H1 (cell line): ENCODE measurements around the gene SLC16A11. TPM values are rescaled to one million over a fixed set of nuclear protein-coding genes. Genes with fewer than 3 reads are reported as not detected.

Experiments
- ATF2 ChIP-seq: IDR thresholded peaks from 2 replicates; pipeline ENCODE4 v1.6.1; 2012; ENCODE audit warnings: low read length, inconsistent platforms
- BACH1 ChIP-seq: IDR thresholded peaks from 2 replicates; pipeline ENCODE4 v1.6.1; 2012; ENCODE audit warnings: low read length, improper control_type of control experiment
- CHD2 ChIP-seq: IDR thresholded peaks from 2 replicates; pipeline ENCODE4 v1.6.1; 2012; ENCODE audit warnings: low read length, improper control_type of control experiment
- CREB1 ChIP-seq: IDR thresholded peaks from 2 replicates; pipeline ENCODE4 v1.6.1; 2012; ENCODE audit warnings: inconsistent platforms
- FOSL1 ChIP-seq: IDR thresholded peaks from 2 replicates; pipeline ENCODE4 v1.6.1; 2011; ENCODE audit warnings: mild to moderate bottlenecking, low read depth, low read length, moderate library complexity; ENCODE audit not compliant: insufficient read depth
- GABPA ChIP-seq: IDR thresholded peaks from 2 replicates; pipeline ENCODE4 v1.6.1; 2011; ENCODE audit warnings: mild to moderate bottlenecking, low read length, moderate library complexity, borderline replicate concordance; ENCODE audit not compliant: insufficient read depth
- GTF2F1 ChIP-seq: IDR thresholded peaks from 2 replicates; pipeline ENCODE4 v1.6.1; 2012; ENCODE audit warnings: low read depth, low read length, improper control_type of control experiment, borderline replicate concordance
- JUN ChIP-seq: IDR thresholded peaks from 2 replicates; pipeline ENCODE4 v1.6.1; 2011; ENCODE audit warnings: low read depth, mild to moderate bottlenecking, improper control_type of control experiment, low read length
- KDM4A ChIP-seq: IDR thresholded peaks from one replicate; pipeline ENCODE4 v1.7.1; 2012; ENCODE audit warnings: low read depth, mild to moderate bottlenecking, moderate library complexity, low read length, inconsistent platforms; ENCODE audit not compliant: severe bottlenecking
- MAX ChIP-seq: IDR thresholded peaks from 2 replicates; pipeline ENCODE4 v1.6.1; 2012; ENCODE audit warnings: inconsistent platforms
- PHF8 ChIP-seq: fragments of 200-600 bp; sonication (generic); conservative IDR thresholded peaks from 2 replicates; pipeline ENCODE4 v1.7.1; 2012; ENCODE audit warnings: low read depth, mild to moderate bottlenecking, inconsistent platforms, low read length, moderate library complexity
- POLR2AphosphoS5 ChIP-seq: IDR thresholded peaks from 2 replicates; pipeline ENCODE4 v1.6.1; 2011; ENCODE audit warnings: low read depth, low read length
- POU5F1 ChIP-seq: IDR thresholded peaks from 2 replicates; pipeline ENCODE4 v1.6.1; 2011; ENCODE audit warnings: low read depth, mild to moderate bottlenecking, low read length, moderate library complexity
- RAD21 ChIP-seq, 2 experiments: IDR thresholded peaks in 1 of 2; conservative IDR thresholded peaks in 1 of 2; 2 replicates each; pipeline ENCODE4 v1.6.1; 2011; ENCODE audit warnings: low read depth in 2 of 2, low read length in 2 of 2, improper control_type of control experiment in 1 of 2, inconsistent platforms in 1 of 2, mild to moderate bottlenecking in 1 of 2, moderate library complexity in 1 of 2
- RFX5 ChIP-seq: IDR thresholded peaks from 2 replicates; pipeline ENCODE4 v1.6.1; 2011; ENCODE audit warnings: low read depth, low read length, improper control_type of control experiment, borderline replicate concordance
- RXRA ChIP-seq: IDR thresholded peaks from 2 replicates; pipeline ENCODE4 v1.6.1; 2011; ENCODE audit warnings: low read depth, mild to moderate bottlenecking, low read length, moderate library complexity; ENCODE audit not compliant: insufficient read depth
- SAP30 ChIP-seq: fragments of 300-600 bp; sonication (generic); IDR thresholded peaks from 2 replicates; pipeline ENCODE4 v1.7.1; 2012; ENCODE audit warnings: low read length, moderate library complexity, mild to moderate bottlenecking, inconsistent platforms; ENCODE audit not compliant: insufficient read depth, insufficient replicate concordance
- SP1 ChIP-seq: IDR thresholded peaks from 2 replicates; pipeline ENCODE4 v1.6.1; 2011; ENCODE audit warnings: low read depth, low read length
- SP2 ChIP-seq: IDR thresholded peaks from 2 replicates; pipeline ENCODE4 v1.6.1; 2012; ENCODE audit warnings: mild to moderate bottlenecking, low read length, inconsistent platforms
- TBP ChIP-seq: IDR thresholded peaks from 2 replicates; pipeline ENCODE4 v1.6.1; 2011; ENCODE audit warnings: low read depth, low read length, improper control_type of control experiment
- USF2 ChIP-seq: IDR thresholded peaks from 2 replicates; pipeline ENCODE4 v1.6.1; 2011; ENCODE audit warnings: low read length, improper control_type of control experiment
- ZNF274 ChIP-seq: IDR thresholded peaks from 2 replicates; pipeline ENCODE4 v1.7.0; 2012; ENCODE audit warnings: low read length, borderline replicate concordance; ENCODE audit errors: extremely low read depth
- polyA plus RNA-seq, 7 experiments: library from polyadenylated mRNA; depleted of rRNA in 3 of 7; stranded (reverse) in 5 of 7; unstranded in 2 of 7; fragments of >200 nt in 5 of 7; fragments of 200-250 nt in 2 of 7; gene quantifications; 1 replicate in 5 of 7; 2 replicates in 1 of 7; 4 replicates in 1 of 7; pipeline versions ENCODE4 v1.2.1 to v1.2.3, GENCODE V29; 2011 to 2013; ENCODE audit warnings: missing spikeins in 2 of 7, mixed read lengths in 2 of 7
- total RNA-seq: library from RNA; stranded (reverse); fragmentation: NEBNext Ultra II Directional; extraction: Animal tissue kit (Norgen Biotek cat#: 25700); gene quantifications from 2 replicates; pipeline ENCODE4 v1.2.1, GENCODE V29; 2021

Gene SLC16A11
- total and polyA plus RNA-seq, 2 of the 8 experiments (the other 6 are each of a cell fraction or from before 2014, with no cell fraction given), result 0.35 to 0.39 TPM

GRCh38 chr17:7023576-7024401, 20.1 kb downstream of the SLC16A11 start (continued):
- TF ChIP-seq PHF8 (no peak), SAP30 (no peak), RFX5 (no peak), ZNF274 (no peak), GTF2F1 (no peak), CREB1 (peak; percentile 83), RXRA (no peak), SP1 (no peak), CHD2 (no peak), KDM4A (no peak), USF2 (no peak), FOSL1 (no peak), BACH1 (no peak), RAD21 (IDR thresholded peaks at IDR 0.05 in 1 of 2, conservative IDR thresholded peaks at IDR 0.05 in 1 of 2; ENCODE audit: low read depth in 2 of 2, low read length in 2 of 2) (no peak), POLR2AphosphoS5 (no peak), TBP (no peak), ATF2 (no peak), SP2 (no peak), POU5F1 (no peak), JUN (no peak), GABPA (no peak), MAX (peak; percentile 91)
